Esophagus muscularis mucosa (tissue), 4 donors: Measurements from ENCODE around the gene SDK2. TPM values are rescaled to one million over a fixed set of nuclear protein-coding genes. Genes with fewer than 3 reads are reported as not detected.

Source experiments
- DNase-seq: peaks from one replicate; pipeline ENCODE4 v3.0.0-alpha.2; 2017; ENCODE audit errors: extremely low spot score
- H3K27ac ChIP-seq, 4 donors: fragments of 200-600 bp; sonication (generic); replicated peaks in 1 of 4; 1 replicate in 3 of 4; 2 replicates in 1 of 4; pipeline ENCODE4 v1.5.1; 2016 to 2019; ENCODE audit warnings: mild to moderate bottlenecking in 1 of 4
- H3K27me3 ChIP-seq, 4 donors: fragments of 200-600 bp; sonication (generic); one replicate each; pipeline versions ENCODE4 v1.5.1 to v1.6.0; 2016 to 2019
- H3K36me3 ChIP-seq, 4 donors: fragments of 200-600 bp; sonication (generic); one replicate each; pipeline ENCODE4 v1.5.1; 2016 to 2019
- H3K4me1 ChIP-seq, 4 donors: fragments of 200-600 bp; sonication (generic); one replicate each; pipeline ENCODE4 v1.5.1; 2016 to 2019
- H3K4me3 ChIP-seq, 4 donors: fragments of 200-600 bp; sonication (generic); 1 replicate in 2 of 4; 2 replicates in 2 of 4; pipeline ENCODE4 v1.5.1; 2016 to 2019; ENCODE audit warnings: mild to moderate bottlenecking in 4 of 4, moderate library complexity in 1 of 4
- H3K9me3 ChIP-seq, 4 donors: fragments of 200-600 bp; sonication (generic); 1 replicate in 3 of 4; 2 replicates in 1 of 4; pipeline ENCODE4 v1.5.1; 2016 to 2019
- EP300 ChIP-seq: sonication (generic); formaldehyde crosslinking; IDR thresholded peaks from one replicate; pipeline ENCODE4 v1.6.1; 2017; ENCODE audit warnings: antibody characterized with exemption
- POLR2A ChIP-seq: fragments of 450-650 bp; IDR thresholded peaks from one replicate; pipeline ENCODE4 v1.6.1; 2017; ENCODE audit warnings: antibody characterized with exemption, moderate library complexity, mild to moderate bottlenecking, low read depth
- POLR2AphosphoS5 ChIP-seq, 2 donors: sonication (generic); formaldehyde crosslinking; IDR thresholded peaks; one replicate each; pipeline ENCODE4 v1.6.1; 2017; ENCODE audit warnings: antibody characterized with exemption in 2 of 2
- WGBS: methylation state at CpG from one replicate; pipeline ENCODE4 v1.1.5; 2018; 5-methylcytosine and 5-hydroxymethylcytosine counted together
- intact Hi-C: fragments of 100-400 bp; cut with DNase I; formaldehyde crosslinking; loops from one replicate; pipeline ENCODE4 v1.15.1; 2023
- total RNA-seq, 4 donors: library from RNA; depleted of rRNA; stranded (reverse); fragments of >200 nt; gene quantifications; one replicate each; pipeline versions ENCODE4 v1.1.0 to v1.2.1, GENCODE V29; 2016
- TF ChIP-seq, protein P1 (sequence below), 3 experiments: fragments of 200-600 bp in 2 of 3; fragments of 450-650 bp in 1 of 3; sonication (generic) in 2 of 3; IDR thresholded peaks; one replicate each; pipeline ENCODE4 v1.5.1; 2017 to 2019; ENCODE audit warnings: antibody characterized with exemption in 3 of 3, mild to moderate bottlenecking in 2 of 3, moderate library complexity in 1 of 3

Gene SDK2
- total RNA-seq, 4 donors from 2014 or later, result 0.42 to 2.0 (median 1.2) TPM

DNA sequence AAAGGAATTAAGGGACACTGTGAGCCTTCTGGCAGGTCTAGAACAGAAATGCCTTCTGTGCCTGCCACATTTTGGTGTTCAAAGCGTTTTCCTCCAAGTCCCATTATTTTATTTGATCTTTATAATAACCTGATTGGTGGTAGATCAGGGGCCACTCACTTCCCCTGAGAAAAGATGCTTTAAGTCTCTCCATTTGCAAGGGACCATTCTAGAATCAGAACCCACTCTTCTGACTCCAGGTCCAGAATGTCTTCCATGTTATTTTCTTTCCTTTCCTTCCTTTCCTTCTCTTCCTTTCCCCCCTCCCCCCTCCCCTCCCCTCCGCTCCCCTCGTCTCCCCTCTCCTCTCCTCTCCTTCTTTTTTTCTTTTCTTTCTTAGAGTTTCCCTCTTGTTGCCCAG is 313.2 kb downstream of the SDK2 start:
- TF ChIP-seq POLR2A (no peak), POLR2AphosphoS5 (IDR thresholded peaks at IDR 0.05) (no peak)
- TF ChIP-seq, protein P1, sequence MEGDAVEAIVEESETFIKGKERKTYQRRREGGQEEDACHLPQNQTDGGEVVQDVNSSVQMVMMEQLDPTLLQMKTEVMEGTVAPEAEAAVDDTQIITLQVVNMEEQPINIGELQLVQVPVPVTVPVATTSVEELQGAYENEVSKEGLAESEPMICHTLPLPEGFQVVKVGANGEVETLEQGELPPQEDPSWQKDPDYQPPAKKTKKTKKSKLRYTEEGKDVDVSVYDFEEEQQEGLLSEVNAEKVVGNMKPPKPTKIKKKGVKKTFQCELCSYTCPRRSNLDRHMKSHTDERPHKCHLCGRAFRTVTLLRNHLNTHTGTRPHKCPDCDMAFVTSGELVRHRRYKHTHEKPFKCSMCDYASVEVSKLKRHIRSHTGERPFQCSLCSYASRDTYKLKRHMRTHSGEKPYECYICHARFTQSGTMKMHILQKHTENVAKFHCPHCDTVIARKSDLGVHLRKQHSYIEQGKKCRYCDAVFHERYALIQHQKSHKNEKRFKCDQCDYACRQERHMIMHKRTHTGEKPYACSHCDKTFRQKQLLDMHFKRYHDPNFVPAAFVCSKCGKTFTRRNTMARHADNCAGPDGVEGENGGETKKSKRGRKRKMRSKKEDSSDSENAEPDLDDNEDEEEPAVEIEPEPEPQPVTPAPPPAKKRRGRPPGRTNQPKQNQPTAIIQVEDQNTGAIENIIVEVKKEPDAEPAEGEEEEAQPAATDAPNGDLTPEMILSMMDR (IDR thresholded peaks at IDR 0.05), result no peak
- WGBS, result 84% methylated on average over 3 of the region's 3 CpGs
- Histone ChIP-seq H3K36me3 (no peaks in the 10 kb centered on the region), H3K27ac (no peak overlapping the region), H3K9me3 (no peaks in the 10 kb centered on the region), H3K4me1 (no peaks in the 10 kb centered on the region), H3K4me3 (no peak overlapping the region), H3K27me3 (no peaks in the 10 kb centered on the region)
- no peak for DNase-seq
- intact Hi-C loops, result no loop called here

DNA sequence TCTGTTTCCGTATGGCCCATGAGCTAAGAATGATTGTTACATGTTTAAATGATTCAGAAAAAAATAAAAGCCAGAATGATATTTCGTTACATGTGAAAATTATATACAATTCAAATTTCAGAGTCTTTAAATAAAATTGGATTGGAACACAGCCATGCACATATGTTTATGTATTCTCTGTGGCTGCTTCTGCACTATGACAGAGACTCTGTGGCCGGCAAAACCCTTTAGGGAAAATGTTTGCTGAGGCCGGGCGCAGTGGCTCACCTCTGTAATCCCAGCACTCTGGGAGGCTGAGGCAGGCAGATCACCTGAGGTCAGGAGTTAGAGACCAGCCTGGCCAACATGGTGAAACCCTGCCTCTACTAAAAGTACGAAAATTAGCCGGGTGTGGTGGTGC is 316.6 kb downstream of the SDK2 start:
- intact Hi-C loops, result no loop called here
- Histone ChIP-seq H3K9me3 (no peaks in the 10 kb centered on the region), H3K27me3 (no peaks in the 10 kb centered on the region), H3K36me3 (no peaks in the 10 kb centered on the region), H3K27ac (no peak overlapping the region), H3K4me3 (no peak overlapping the region), H3K4me1 (peaks cover 8 to 10% (median 8%) of the 10 kb centered on the region in 4 donors)
- TF ChIP-seq POLR2AphosphoS5 (IDR thresholded peaks at IDR 0.05), result no peak
- TF ChIP-seq, protein P1 (IDR thresholded peaks at IDR 0.05), result no peak
- TF ChIP-seq POLR2A, result no peak
- no peak for TF ChIP-seq EP300
- no peak for DNase-seq
- WGBS, result 82% methylated on average over 7 of the region's 7 CpGs

- intact Hi-C loops, result no loop called here
- H3K27ac ChIP-seq, result peak overlapping the region in 1 of 4 donors; percentile 45
Observed at GRCh38 chr17:73325527-73325842, 318.8 kb downstream of the SDK2 start.

DNA sequence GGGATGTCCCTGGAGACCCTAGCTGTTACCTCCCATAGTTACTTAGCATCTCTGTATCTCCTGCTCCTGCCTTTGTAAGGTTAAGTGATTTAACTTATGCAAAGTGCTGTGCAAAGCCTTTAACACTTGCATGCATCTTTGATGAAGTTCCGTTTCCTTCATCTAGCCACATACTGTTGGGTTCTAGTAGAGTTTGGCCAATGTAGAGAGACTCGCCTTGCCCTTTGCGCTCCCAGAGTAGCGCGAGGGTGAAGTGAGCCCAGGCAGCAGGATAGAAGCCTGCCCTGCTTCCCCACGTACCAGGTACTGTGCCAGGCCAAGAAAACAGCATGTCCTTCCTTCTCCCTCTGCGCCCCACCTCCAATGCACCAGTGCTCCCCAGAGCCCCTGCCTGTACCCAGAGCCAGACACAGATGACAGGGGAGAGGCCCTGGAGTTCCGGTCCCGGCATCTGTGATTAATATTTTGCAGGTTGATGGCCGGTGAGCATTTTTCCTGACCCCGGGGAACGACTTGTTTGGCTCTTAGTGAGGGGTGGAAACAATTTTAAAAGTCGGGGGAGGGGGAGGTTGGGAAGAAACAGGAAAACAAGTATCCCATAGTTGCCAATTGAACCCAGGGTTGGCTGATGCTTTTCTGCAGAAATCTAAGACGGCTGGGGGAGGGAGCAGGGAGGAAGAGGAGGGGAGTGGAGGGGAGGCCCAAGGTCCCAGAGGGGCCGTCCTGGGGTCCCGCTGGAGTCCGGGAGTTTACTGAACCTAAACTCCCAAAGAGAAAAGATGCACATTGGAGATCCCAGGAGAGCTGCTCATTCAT is 319.3 kb downstream of the SDK2 start:
- Histone ChIP-seq H3K4me3 (no peak overlapping the region), H3K36me3 (no peaks in the 10 kb centered on the region), H3K27ac (peak overlapping the region in 1 of 4 donors; percentile 45), H3K9me3 (no peaks in the 10 kb centered on the region), H3K4me1 (peaks cover 8 to 10% (median 8%) of the 10 kb centered on the region in 4 donors), H3K27me3 (no peaks in the 10 kb centered on the region)
- intact Hi-C loops, result no loop called here
- no peak for DNase-seq
- no peak for TF ChIP-seq POLR2AphosphoS5 (IDR thresholded peaks at IDR 0.05)
- no peak for TF ChIP-seq EP300
- TF ChIP-seq, protein P1 (IDR thresholded peaks at IDR 0.05), result no peak
- no peak for TF ChIP-seq POLR2A
- 77% methylated on average over 16 of the region's 17 CpGs for WGBS

More at GRCh38 chr17:73325527-73325842, 318.8 kb downstream of the SDK2 start:
- no peaks in the 10 kb centered on the region for H3K36me3 ChIP-seq
- DNase-seq, result peak; percentile 90
- H3K27me3 ChIP-seq, result no peaks in the 10 kb centered on the region
- no peak overlapping the region for H3K4me3 ChIP-seq
- peaks cover 8 to 10% (median 8%) of the 10 kb centered on the region in 4 donors for H3K4me1 ChIP-seq
- no peaks in the 10 kb centered on the region for H3K9me3 ChIP-seq
- WGBS, result 38% methylated on average over 4 of the region's 4 CpGs
- TF ChIP-seq POLR2AphosphoS5 (IDR thresholded peaks at IDR 0.05) (peak; percentile 39 to 51), EP300 (no peak)
- TF ChIP-seq, protein P1 (IDR thresholded peaks at IDR 0.05), result peak in 2 of 3 experiments; percentile 7 to 8

DNA sequence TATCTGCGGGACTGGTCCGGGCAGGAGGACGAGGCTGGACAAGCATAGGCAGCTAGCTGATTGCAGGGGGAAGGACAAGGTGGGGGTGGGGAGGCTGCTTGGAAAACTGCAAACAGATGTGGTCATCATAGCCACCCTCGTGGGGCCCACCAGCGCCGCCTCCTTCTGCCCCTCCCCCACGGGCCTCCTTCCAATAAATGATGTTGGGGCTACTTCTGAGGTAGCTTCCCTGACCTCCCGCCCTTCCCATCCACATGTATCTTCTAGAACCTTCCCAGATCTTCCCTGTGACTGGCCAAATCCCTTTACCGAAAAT is 320.1 kb downstream of the SDK2 start:
- Histone ChIP-seq H3K27me3 (no peaks in the 10 kb centered on the region), H3K9me3 (no peaks in the 10 kb centered on the region), H3K4me3 (no peak overlapping the region), H3K27ac (no peak overlapping the region), H3K36me3 (no peaks in the 10 kb centered on the region), H3K4me1 (peaks cover 8 to 10% (median 8%) of the 10 kb centered on the region in 4 donors)
- intact Hi-C loops, result no loop called here
- TF ChIP-seq POLR2AphosphoS5 (IDR thresholded peaks at IDR 0.05), result no peak
- no peak for TF ChIP-seq POLR2A
- TF ChIP-seq, protein P1 (IDR thresholded peaks at IDR 0.05), result no peak
- no peak for TF ChIP-seq EP300
- WGBS, result 70% methylated on average over 6 of the region's 9 CpGs
- DNase-seq, result no peak
